T-cell (primary cell): ENCODE results near the gene RNF150. TPM values are rescaled to one million over a fixed set of nuclear protein-coding genes. Genes with fewer than 3 reads are reported as not detected.

Experiments used
- ATAC-seq, 4 experiments: fragments of 200-7000 bp in 3 of 4; fragments of 150-1000 bp in 1 of 4; cut with Tn5 transposase; replicated peaks in 1 of 4; 1 replicate in 3 of 4; 2 replicates in 1 of 4; pipeline ENCODE4 v1.10.0; 2021; ENCODE audit warnings: moderate library complexity in 3 of 4, mild to moderate bottlenecking in 2 of 4, moderate number of reproducible peaks in 1 of 4
- CTCF ChIA-PET, 2 donors: fragments of 300-600 bp; sonication (Branson Sonifier 250); formaldehyde crosslinking; loops; one replicate each; lab custom pipeline; 2022; ENCODE audit warnings: antibody characterized with exemption in 2 of 2; lab: Charles Lee
- POLR2A ChIA-PET, 2 donors: fragments of 300-600 bp; sonication (Branson Sonifier 250); formaldehyde crosslinking; loops; one replicate each; lab custom pipeline; 2022; ENCODE audit warnings: antibody characterized with exemption in 2 of 2; lab: Charles Lee
- DNase-seq, 35 experiments: peaks; one replicate each; pipeline versions ENCODE4 v3.0.0 to v3.0.0-alpha.2; 2013 to 2023
- H3K27ac ChIP-seq: one replicate; pipeline ENCODE4 v1.5.1; 2013; ENCODE audit warnings: low read length
- H3K27me3 ChIP-seq, 2 experiments: replicated peaks in 1 of 2; 1 replicate in 1 of 2; 2 replicates in 1 of 2; pipeline versions ENCODE4 v1.6.1 to v1.7.0; 2013; ENCODE audit warnings: low read length in 1 of 2, mixed read lengths in 1 of 2; ENCODE audit not compliant: control insufficient read depth in 2 of 2, insufficient read depth in 2 of 2; ENCODE audit errors: extremely low read depth in 1 of 2
- H3K36me3 ChIP-seq, 2 donors: 1 replicate in 1 of 2; 2 replicates in 1 of 2; pipeline versions ENCODE4 v1.6.1 to v1.7.0; 2013; ENCODE audit warnings: low read length in 1 of 2; ENCODE audit not compliant: control insufficient read depth in 2 of 2, insufficient read depth in 1 of 2; ENCODE audit errors: extremely low read depth in 1 of 2
- H3K4me1 ChIP-seq, 2 experiments: 1 replicate in 1 of 2; 2 replicates in 1 of 2; pipeline versions ENCODE4 v1.6.1 to v1.7.0; 2013; ENCODE audit warnings: low read length in 2 of 2, mixed read lengths in 1 of 2; ENCODE audit not compliant: insufficient read depth in 2 of 2, control insufficient read depth in 1 of 2; ENCODE audit errors: extremely low read depth in 1 of 2
- H3K4me3 ChIP-seq, 2 donors: 1 replicate in 1 of 2; 2 replicates in 1 of 2; pipeline versions ENCODE4 v1.5.1 to v1.7.0; 2013; ENCODE audit warnings: mild to moderate bottlenecking in 2 of 2, low read length in 1 of 2, moderate library complexity in 1 of 2; ENCODE audit not compliant: control insufficient read depth in 1 of 2; ENCODE audit errors: extremely low read depth in 1 of 2
- H3K9me3 ChIP-seq: 2 replicates; pipeline ENCODE4 v1.7.0; 2013
- H3K27ac Mint-ChIP-seq, 2 donors: one replicate each; pipeline ENCODE4 v1.8.0; 2020 to 2021; ENCODE audit warnings: mild to moderate bottlenecking in 2 of 2, mixed read lengths in 2 of 2
- H3K27me3 Mint-ChIP-seq, 2 donors: one replicate each; pipeline ENCODE4 v1.8.0; 2021 to 2022; ENCODE audit warnings: mixed read lengths in 2 of 2
- H3K36me3 Mint-ChIP-seq: one replicate; pipeline ENCODE4 v1.8.0; 2021; ENCODE audit warnings: mixed read lengths
- H3K4me1 Mint-ChIP-seq, 3 donors: one replicate each; pipeline ENCODE4 v1.8.0; 2020 to 2022; ENCODE audit warnings: mixed read lengths in 3 of 3, mild to moderate bottlenecking in 1 of 3
- H3K4me3 Mint-ChIP-seq, 3 donors: one replicate each; pipeline ENCODE4 v1.8.0; 2020 to 2022; ENCODE audit warnings: mild to moderate bottlenecking in 3 of 3, mixed read lengths in 3 of 3, moderate library complexity in 3 of 3
- H3K9me3 Mint-ChIP-seq, 3 donors: one replicate each; pipeline ENCODE4 v1.8.0; 2020 to 2022; ENCODE audit warnings: mixed read lengths in 3 of 3
- WGBS: methylation state at CpG from one replicate; pipeline ENCODE4 v1.1.5; 2013; ENCODE audit warnings: missing lambda C conversion rate; ENCODE audit not compliant: insufficient coverage; 5-methylcytosine and 5-hydroxymethylcytosine counted together
- total RNA-seq, 35 experiments: library from RNA in 6 of 35; stranded (reverse) in 6 of 35; fragments of 120-200 nt in 1 of 35; gene quantifications; one replicate each; pipeline versions ENCODE4 v1.2.1 to v1.2.4 and lab custom pipeline; 2013 to 2026

Gene RNF150
- total RNA-seq, 5 donors from 2014 or later (not counting 1 experiment from before 2014, with no cell fraction given), result 0.09 to 0.35 (median 0.30) TPM; not detected in 2

GRCh38 chr4:140947506-140947905 lies 185.8 kb downstream of the RNF150 start:
- peaks cover 0 to 1% of the 10 kb centered on the region in 2 donors for H3K27me3 Mint-ChIP-seq
- no peak overlapping the region for H3K4me3 Mint-ChIP-seq
- no peaks in the 10 kb centered on the region for H3K27me3 ChIP-seq
- H3K4me3 ChIP-seq, result no peak overlapping the region
- H3K27ac Mint-ChIP-seq, result no peak overlapping the region
- no peaks in the 10 kb centered on the region for H3K4me1 Mint-ChIP-seq
- no peaks in the 10 kb centered on the region for H3K9me3 Mint-ChIP-seq
- H3K27ac ChIP-seq, result no peak overlapping the region
- 89% methylated on average over 5 of the region's 7 CpGs for WGBS
- no peaks in the 10 kb centered on the region for H3K9me3 ChIP-seq
- no peaks in the 10 kb centered on the region for H3K36me3 ChIP-seq
- H3K4me1 ChIP-seq, result no peaks in the 10 kb centered on the region
- CTCF ChIA-PET, result no interaction called here
- no peaks in the 10 kb centered on the region for H3K36me3 Mint-ChIP-seq
- POLR2A ChIA-PET, result no interaction called here
- no peak for DNase-seq
- ATAC-seq, result no peak

- WGBS, result no CpG with 5 or more reads among the region's 2 CpGs
- Histone ChIP-seq H3K27me3 (no peaks in the 10 kb centered on the region), H3K27ac (no peak overlapping the region), H3K4me3 (no peak overlapping the region), H3K36me3 (no peaks in the 10 kb centered on the region), H3K9me3 (no peaks in the 10 kb centered on the region), H3K4me1 (no peaks in the 10 kb centered on the region)
- POLR2A ChIA-PET, result no interaction called here
- no peaks in the 10 kb centered on the region for H3K4me1 Mint-ChIP-seq
- no peaks in the 10 kb centered on the region for H3K9me3 Mint-ChIP-seq
- no peak overlapping the region for H3K27ac Mint-ChIP-seq
- no peak for DNase-seq
- H3K36me3 Mint-ChIP-seq, result no peaks in the 10 kb centered on the region
- no peaks in the 10 kb centered on the region for H3K27me3 Mint-ChIP-seq
- CTCF ChIA-PET, result no interaction called here
- ATAC-seq, result no peak
- no peak overlapping the region for H3K4me3 Mint-ChIP-seq
Measured at GRCh38 chr4:140945106-140945505, 188.2 kb downstream of the RNF150 start.

GRCh38 chr4:140944572-140944971 lies 188.7 kb downstream of the RNF150 start:
- H3K27ac ChIP-seq, result no peak overlapping the region
- H3K36me3 Mint-ChIP-seq, result no peaks in the 10 kb centered on the region
- H3K9me3 Mint-ChIP-seq, result no peaks in the 10 kb centered on the region
- DNase-seq (no peak), ATAC-seq (no peak)
- ChIA-PET POLR2A (no interaction called here), CTCF (no interaction called here)
- no peaks in the 10 kb centered on the region for H3K27me3 Mint-ChIP-seq
- H3K4me1 Mint-ChIP-seq, result no peaks in the 10 kb centered on the region
- H3K4me1 ChIP-seq, result no peaks in the 10 kb centered on the region
- H3K4me3 Mint-ChIP-seq, result no peak overlapping the region
- no peaks in the 10 kb centered on the region for H3K9me3 ChIP-seq
- H3K27ac Mint-ChIP-seq, result no peak overlapping the region
- no peaks in the 10 kb centered on the region for H3K27me3 ChIP-seq
- no peak overlapping the region for H3K4me3 ChIP-seq
- H3K36me3 ChIP-seq, result no peaks in the 10 kb centered on the region
- 100% methylated on average over 1 of the region's 2 CpGs for WGBS

- no peaks in the 10 kb centered on the region for H3K4me1 ChIP-seq
- no peak overlapping the region for H3K27ac ChIP-seq
- no peaks in the 10 kb centered on the region for H3K4me1 Mint-ChIP-seq
- no peaks in the 10 kb centered on the region for H3K9me3 ChIP-seq
- H3K27me3 ChIP-seq, result no peaks in the 10 kb centered on the region
- no CpG with 5 or more reads among the region's 2 CpGs for WGBS
- no peak overlapping the region for H3K4me3 Mint-ChIP-seq
- no peaks in the 10 kb centered on the region for H3K27me3 Mint-ChIP-seq
- H3K27ac Mint-ChIP-seq, result no peak overlapping the region
- no peaks in the 10 kb centered on the region for H3K36me3 ChIP-seq
- CTCF ChIA-PET, result no interaction called here
- DNase-seq (no peak), ATAC-seq (no peak)
- no peak overlapping the region for H3K4me3 ChIP-seq
- POLR2A ChIA-PET, result no interaction called here
- H3K9me3 Mint-ChIP-seq, result no peaks in the 10 kb centered on the region
- H3K36me3 Mint-ChIP-seq, result no peaks in the 10 kb centered on the region
Measured at GRCh38 chr4:140944199-140944515, 189.1 kb downstream of the RNF150 start.

GRCh38 chr4:140943486-140944198 lies 189.6 kb downstream of the RNF150 start:
- no peaks in the 10 kb centered on the region for H3K9me3 Mint-ChIP-seq
- 42% methylated on average over 1 of the region's 3 CpGs for WGBS

GRCh38 chr4:140940589-140940988 lies 192.7 kb downstream of the RNF150 start:
- CTCF ChIA-PET, result no interaction called here
- Histone ChIP-seq H3K4me1 (no peaks in the 10 kb centered on the region), H3K4me3 (no peak overlapping the region), H3K36me3 (no peaks in the 10 kb centered on the region), H3K9me3 (no peaks in the 10 kb centered on the region), H3K27ac (no peak overlapping the region), H3K27me3 (no peaks in the 10 kb centered on the region)
- no peak overlapping the region for H3K27ac Mint-ChIP-seq
- DNase-seq, result no peak
- no peaks in the 10 kb centered on the region for H3K4me1 Mint-ChIP-seq
- H3K4me3 Mint-ChIP-seq, result no peak overlapping the region
- no peaks in the 10 kb centered on the region for H3K27me3 Mint-ChIP-seq
- ATAC-seq, result no peak
- POLR2A ChIA-PET, result no interaction called here
- H3K36me3 Mint-ChIP-seq, result no peaks in the 10 kb centered on the region
- whole genome bisulfite sequencing, result 40% methylated on average over 1 of the region's 2 CpGs
- no peaks in the 10 kb centered on the region for H3K9me3 Mint-ChIP-seq

More at GRCh38 chr4:140943486-140944198, 189.6 kb downstream of the RNF150 start:
- Mint-ChIP-seq H3K27ac (no peak overlapping the region), H3K4me1 (no peaks in the 10 kb centered on the region), H3K27me3 (no peaks in the 10 kb centered on the region), H3K4me3 (no peak overlapping the region), H3K36me3 (no peaks in the 10 kb centered on the region)
- no peak overlapping the region for H3K27ac ChIP-seq
- POLR2A ChIA-PET, result no interaction called here
- no peak overlapping the region for H3K4me3 ChIP-seq
- ATAC-seq, result no peak
- H3K4me1 ChIP-seq, result no peaks in the 10 kb centered on the region
- H3K27me3 ChIP-seq, result no peaks in the 10 kb centered on the region
- CTCF ChIA-PET, result no interaction called here
- no peak for DNase-seq
- H3K9me3 ChIP-seq, result no peaks in the 10 kb centered on the region
- H3K36me3 ChIP-seq, result no peaks in the 10 kb centered on the region

GRCh38 chr4:140937866-140938265 lies 195.4 kb downstream of the RNF150 start:
- Mint-ChIP-seq H3K27ac (no peak overlapping the region), H3K9me3 (no peaks in the 10 kb centered on the region), H3K4me1 (no peaks in the 10 kb centered on the region), H3K4me3 (no peak overlapping the region), H3K36me3 (no peaks in the 10 kb centered on the region), H3K27me3 (peaks cover 2 to 3% of the 10 kb centered on the region in 2 donors)
- H3K27me3 ChIP-seq, result no peaks in the 10 kb centered on the region
- CTCF ChIA-PET, result no interaction called here
- H3K9me3 ChIP-seq, result no peaks in the 10 kb centered on the region
- no peak overlapping the region for H3K27ac ChIP-seq
- no peaks in the 10 kb centered on the region for H3K36me3 ChIP-seq
- ATAC-seq, result no peak
- H3K4me3 ChIP-seq, result no peak overlapping the region
- 94% methylated on average over 2 of the region's 6 CpGs for WGBS
- no peak for DNase-seq
- no peaks in the 10 kb centered on the region for H3K4me1 ChIP-seq
- POLR2A ChIA-PET, result no interaction called here
